Measurements from ENCODE around the gene KLHL20. TPM values are rescaled to one million over a fixed set of nuclear protein-coding genes. Genes with fewer than 3 reads are reported as not detected.

The KLHL20 gene
- total RNA-seq, 1 experiment from 2014 or later, result 36.7 TPM

GRCh38 chr1:173821680-173822079 lies 106.9 kb downstream of the KLHL20 start:
- POLR2A ChIA-PET, result interaction anchor here (1.3 to 1.6 kb wide), 2 partner anchors 345 to 392 kb away, joined by 3 to 6 read pairs; partner anchors contain the start of gene PRDX6
- no TSS peak for BruUV-seq (replicated peaks)

GRCh38 chr1:173823781-173824314 lies 109.1 kb downstream of the KLHL20 start:
- peaks cover 35% of the 10 kb centered on the region for H3K4me1 Mint-ChIP-seq (ENCODE audit: insufficient read depth, unreplicated experiment)
- CTCF ChIA-PET, result interaction anchor here (0.5 to 6.2 kb wide), 23 partner anchors 10 to 1554 kb away, joined by 3 to 50 read pairs (median 3); partner anchors contain the start of genes KLHL20 and PRDX6
- DNase-seq (ENCODE audit: unreplicated experiment), result no peak

More at GRCh38 chr1:173821680-173822079, 106.9 kb downstream of the KLHL20 start:
- Mint-ChIP-seq H3K27me3 (ENCODE audit: insufficient read depth, unreplicated experiment) (no peaks in the 10 kb centered on the region), H3K36me3 (ENCODE audit: insufficient read depth, unreplicated experiment) (peaks cover 23% of the 10 kb centered on the region), H3K9me3 (ENCODE audit: unreplicated experiment) (no peaks in the 10 kb centered on the region), H3K4me3 (ENCODE audit: unreplicated experiment) (no peak overlapping the region), H3K27ac (ENCODE audit: low read depth, unreplicated experiment) (peak overlapping the region; percentile 5), H3K4me1 (ENCODE audit: insufficient read depth, unreplicated experiment) (peaks cover 29% of the 10 kb centered on the region)
- intact Hi-C loops (cut with micrococcal nuclease), result loop anchor here (10.0 kb wide), 1 partner anchor 997 kb away; no protein-coding TSS in a partner anchor
- no peak for DNase-seq (ENCODE audit: unreplicated experiment)
- no peak for TF ChIP-seq CTCF (IDR thresholded peaks at IDR 0.05; ENCODE audit: unreplicated experiment)
- CTCF ChIA-PET, result interaction anchor here (1.0 kb wide), 1 partner anchor 290 kb away, joined by 3 read pairs; no protein-coding TSS in a partner anchor

GRCh38 chr1:173824315-173825081 lies 109.7 kb downstream of the KLHL20 start, which contains the start of the genes CENPL and DARS2:
TSS of gene CENPL (minus strand) at chr1:173824883. CDS start at chr1:173811299, 13,584 bp downstream.
TSS of gene DARS2 (plus strand) at chr1:173824673. CDS start at chr1:173825230, 557 bp downstream.
- peak within 1 kb of the TSS; percentile 98 for H3K27ac Mint-ChIP-seq (ENCODE audit: low read depth, unreplicated experiment)
- H3K4me3 Mint-ChIP-seq (ENCODE audit: unreplicated experiment), result peak within 1 kb of the TSS; percentile 97
- POLR2A ChIA-PET, result interaction anchor here (0.6 to 8.3 kb wide), 35 partner anchors 9 to 1198 kb away, joined by 3 to 118 read pairs (median 3); partner anchors contain the start of genes GAS5, KLHL20, MRPS14 and PRDX6
- no peaks in the 10 kb centered on the region for H3K9me3 Mint-ChIP-seq (ENCODE audit: unreplicated experiment)
- peaks cover 39% of the 10 kb centered on the region for H3K4me1 Mint-ChIP-seq (ENCODE audit: insufficient read depth, unreplicated experiment)
- BruUV-seq (replicated peaks), result TSS peak; percentile 87
- no peaks in the 10 kb centered on the region for H3K27me3 Mint-ChIP-seq (ENCODE audit: insufficient read depth, unreplicated experiment)
- CTCF ChIA-PET, result interaction anchor here (0.5 to 6.2 kb wide), 32 partner anchors 9 to 1554 kb away, joined by 3 to 50 read pairs (median 4); partner anchors contain the start of genes KLHL20 and PRDX6
- peaks cover 18% of the 10 kb centered on the region for H3K36me3 Mint-ChIP-seq (ENCODE audit: insufficient read depth, unreplicated experiment)
- no peak for TF ChIP-seq CTCF (IDR thresholded peaks at IDR 0.05; ENCODE audit: unreplicated experiment)
- peak; percentile 100 for DNase-seq (ENCODE audit: unreplicated experiment)
- intact Hi-C loops (cut with micrococcal nuclease), result loop anchor here (1.0 to 10.0 kb wide), 8 partner anchors 110 to 1078 kb away; partner anchors contain the start of gene KLHL20

More at GRCh38 chr1:173823781-173824314, 109.1 kb downstream of the KLHL20 start:
- no peaks in the 10 kb centered on the region for H3K27me3 Mint-ChIP-seq (ENCODE audit: insufficient read depth, unreplicated experiment)
- H3K4me3 Mint-ChIP-seq (ENCODE audit: unreplicated experiment), result peak overlapping the region; percentile 97
- POLR2A ChIA-PET, result interaction anchor here (0.6 to 8.3 kb wide), 30 partner anchors 9 to 1199 kb away, joined by 3 to 118 read pairs (median 3); partner anchors contain the start of genes GAS5, KLHL20, MRPS14 and PRDX6
- TF ChIP-seq CTCF (IDR thresholded peaks at IDR 0.05; ENCODE audit: unreplicated experiment), result no peak
- intact Hi-C loops (cut with micrococcal nuclease), result loop anchor here (1.0 to 10.0 kb wide), 8 partner anchors 110 to 1078 kb away; partner anchors contain the start of gene KLHL20
- peaks cover 19% of the 10 kb centered on the region for H3K36me3 Mint-ChIP-seq (ENCODE audit: insufficient read depth, unreplicated experiment)
- BruUV-seq (replicated peaks), result TSS peak; percentile 58
- no peaks in the 10 kb centered on the region for H3K9me3 Mint-ChIP-seq (ENCODE audit: unreplicated experiment)
- peak overlapping the region; percentile 98 for H3K27ac Mint-ChIP-seq (ENCODE audit: low read depth, unreplicated experiment)

All from MCF 10A (cell line).